ENCODE measurements around the gene COX17. TPM values are rescaled to one million over a fixed set of nuclear protein-coding genes. Genes with fewer than 3 reads are reported as not detected.

COX17 gene
- total and polyA plus RNA-seq, 2 of the 13 experiments (the other 11 are each of a cell fraction or from before 2014, with no cell fraction given): 41.4 to 51.0 TPM

DNA sequence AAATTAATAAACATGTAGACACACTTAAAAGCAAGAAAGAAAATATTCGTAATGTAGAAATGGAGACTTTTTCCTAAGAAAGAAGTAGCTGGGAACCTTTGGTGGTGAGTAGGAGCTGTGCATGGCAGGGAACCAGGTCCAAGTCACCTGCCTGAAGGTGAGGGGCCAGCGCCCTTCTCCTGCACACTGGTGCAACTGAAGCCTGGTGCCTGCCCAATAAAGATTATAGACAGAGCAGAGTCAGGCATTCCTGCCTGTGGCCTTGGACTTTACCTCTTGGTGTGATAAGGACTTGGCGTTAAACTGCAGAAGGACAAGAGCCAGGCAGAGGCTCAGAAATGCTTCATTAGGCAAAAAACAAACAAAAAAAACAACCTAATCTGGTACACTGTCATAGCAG lies 39.8 kb upstream of the COX17 start (continued):
- TF ChIP-seq SIX1 (CRISPR knock-in tag; IDR thresholded peaks at IDR 0.05; ENCODE audit: borderline replicate concordance): no peak
- no peak for TF ChIP-seq ZNF546 (CRISPR knock-in tag; conservative IDR thresholded peaks at IDR 0.05)

DNA sequence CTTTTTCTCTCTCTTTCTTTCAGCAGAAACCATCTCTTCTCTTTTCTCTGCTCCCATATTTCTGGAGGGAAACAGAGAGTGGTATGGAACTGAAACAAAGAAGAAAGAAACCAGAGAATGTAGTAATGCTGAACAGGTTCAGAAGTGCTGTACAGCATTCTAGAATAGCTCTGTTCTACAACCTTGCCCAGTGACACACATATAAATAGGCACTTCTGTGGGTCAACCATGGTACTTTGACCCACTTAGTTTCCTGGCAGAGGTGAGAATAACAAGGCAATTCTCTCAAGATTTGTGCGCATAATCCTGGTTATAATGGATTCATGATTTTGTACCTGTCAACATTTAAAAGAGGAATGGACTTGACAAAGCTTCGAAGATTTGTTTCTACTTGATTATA lies 37.9 kb upstream of the COX17 start:
- ATAC-seq (no peak), DNase-seq (ENCODE audit: low spot score) (no peak), FAIRE-seq (no peak)
- 90% methylated on average over 2 of the region's 2 CpGs for WGBS (ENCODE audit: low lambda C conversion rate)
- peaks cover 23% of the 10 kb centered on the region for H3K4me1 ChIP-seq (ENCODE audit: insufficient read depth, low read length)
- ChIA-PET POLR2A (no interaction called here), CTCF (ENCODE audit: low intra/inter-chr PET ratio, low total read pairs) (no interaction called here)
- TF ChIP-seq NFYB (CRISPR knock-in tag; IDR thresholded peaks at IDR 0.05): no peak
- no peaks in the 10 kb centered on the region for H4K20me1 ChIP-seq (ENCODE audit: insufficient read depth, low read length)
- no peak overlapping the region for H3K9ac ChIP-seq (ENCODE audit: insufficient read depth, low read depth, low read length)
- H3K36me3 ChIP-seq (replicated peaks in 1 of 2; ENCODE audit: control insufficient read depth in 1 of 2, insufficient read depth in 2 of 2, low read length in 2 of 2): no peaks in the 10 kb centered on the region
- H3K4me2 ChIP-seq (ENCODE audit: low read depth, low read length): no peak overlapping the region
- intact Hi-C loops (cut with micrococcal nuclease; ENCODE audit: unreplicated experiment): loop anchor here (5.0 kb wide), 1 partner anchor 107 kb away; no protein-coding TSS in a partner anchor
- H3K9me3 ChIP-seq (ENCODE audit: low read length): no peaks in the 10 kb centered on the region
- no TSS peak for BruUV-seq (replicated peaks)
- no peaks in the 10 kb centered on the region; a peak in 1 of 5 replicates for H3K27me3 ChIP-seq (ENCODE audit: control insufficient read depth in 1 of 2, insufficient read depth in 2 of 2, low read length in 2 of 2)
- in situ Hi-C loops (cut with HindIII; ENCODE audit: extremely low pct_ligation_motif_present, low pct_unique_long_range_greater_than_20kb): no loop called here
- H3K4me3 ChIP-seq (replicated peaks in 1 of 3; ENCODE audit: insufficient read depth in 1 of 3, low read depth in 2 of 3, low read length in 3 of 3): no peak overlapping the region
- no peak overlapping the region for H2AFZ ChIP-seq (ENCODE audit: low read length)
- no peak overlapping the region for H3K27ac ChIP-seq (ENCODE audit: extremely low read length, insufficient read depth, low read length)
- no peaks in the 10 kb centered on the region for H3K79me2 ChIP-seq (ENCODE audit: insufficient read depth, low read length)

DNA sequence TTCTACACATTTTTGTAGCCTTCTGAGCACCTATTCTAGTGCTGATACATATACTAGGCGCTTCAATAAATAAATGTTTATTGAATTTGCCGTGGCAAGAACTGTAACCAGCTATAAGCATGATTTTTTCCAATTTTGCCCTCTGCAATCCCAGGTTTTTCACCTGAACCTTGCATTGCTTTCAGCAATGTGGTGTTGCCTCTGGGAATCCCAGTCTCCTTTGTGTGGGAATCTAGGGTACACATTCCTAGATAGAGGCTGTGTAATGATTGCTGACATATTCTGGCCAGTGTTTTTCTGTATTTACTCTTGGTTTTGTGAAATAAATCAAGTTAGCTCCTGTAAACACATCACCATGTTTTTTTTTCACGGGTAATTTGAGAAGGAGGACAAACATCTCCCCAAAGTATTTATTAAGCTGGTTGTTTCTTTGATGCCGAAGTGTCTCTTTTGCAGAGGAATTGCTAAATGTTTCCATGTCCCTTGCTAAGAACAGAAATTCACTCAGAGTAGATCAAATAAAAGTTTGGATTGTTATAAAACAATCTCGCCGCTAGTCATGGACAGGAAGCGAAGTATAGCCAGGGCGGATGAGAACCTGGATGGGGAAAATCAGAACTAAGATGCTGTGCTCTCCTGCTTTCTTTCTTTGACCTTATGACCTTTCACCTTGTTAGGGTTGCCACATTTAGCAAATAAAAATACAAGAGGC lies 26.8 kb upstream of the COX17 start:
- Histone ChIP-seq H2AFZ (ENCODE audit: low read length) (no peak overlapping the region), H3K4me1 (ENCODE audit: insufficient read depth, low read length) (peaks cover 11% of the 10 kb centered on the region), H3K9ac (ENCODE audit: insufficient read depth, low read depth, low read length) (no peak overlapping the region), H3K79me2 (ENCODE audit: insufficient read depth, low read length) (no peaks in the 10 kb centered on the region), H3K27me3 (ENCODE audit: control insufficient read depth in 1 of 2, insufficient read depth in 2 of 2, low read length in 2 of 2) (no peaks in the 10 kb centered on the region; a peak in 1 of 5 replicates), H4K20me1 (ENCODE audit: insufficient read depth, low read length) (no peaks in the 10 kb centered on the region), H3K36me3 (replicated peaks in 1 of 2; ENCODE audit: control insufficient read depth in 1 of 2, insufficient read depth in 2 of 2, low read length in 2 of 2) (no peaks in the 10 kb centered on the region), H3K27ac (ENCODE audit: extremely low read length, insufficient read depth, low read length) (no peak overlapping the region), H3K4me3 (replicated peaks in 1 of 3; ENCODE audit: insufficient read depth in 1 of 3, low read depth in 2 of 3, low read length in 3 of 3) (no peak overlapping the region), H3K4me2 (ENCODE audit: low read depth, low read length) (no peak overlapping the region), H3K9me3 (ENCODE audit: low read length) (no peaks in the 10 kb centered on the region)
- peak; percentile 73 for ATAC-seq
- ChIA-PET CTCF (ENCODE audit: low intra/inter-chr PET ratio, low total read pairs) (no interaction called here), POLR2A (no interaction called here)
- intact Hi-C loops (cut with micrococcal nuclease; ENCODE audit: unreplicated experiment): no loop called here
- peak; percentile 17 for DNase-seq (ENCODE audit: low spot score)
- FAIRE-seq: no peak
- BruUV-seq (replicated peaks): no TSS peak
- WGBS (ENCODE audit: low lambda C conversion rate): 14% methylated on average over 8 of the region's 8 CpGs
- in situ Hi-C loops (cut with HindIII; ENCODE audit: extremely low pct_ligation_motif_present, low pct_unique_long_range_greater_than_20kb): no loop called here
- TF ChIP-seq ZNF577 (CRISPR knock-in tag; IDR thresholded peaks at IDR 0.05; ENCODE audit: borderline replicate concordance, low read depth) (no peak), BCL6 (CRISPR knock-in tag; IDR thresholded peaks at IDR 0.05) (peak; percentile 93)
